MCF 10A (cell line): ENCODE measurements around the gene SEMA3C. TPM values are rescaled to one million over a fixed set of nuclear protein-coding genes. Genes with fewer than 3 reads are reported as not detected.
A peak's percentile ranks its signal among the peaks of the same experiment; 100 is the strongest.
"Not testable (repeated sequence)": the region's sequence is repeated elsewhere in the genome, so short reads cannot be mapped to it uniquely, and the experiment has no call there.

Source experiments
- BruUV-seq: library from RNA; stranded (reverse); fragments of 400-500 nt; replicated peaks from 2 replicates; lab custom pipeline; 2021; lab: Mats Ljungman, UMichigan
- CTCF ChIA-PET: fragments of 300-600 bp; sonication (Branson Sonifier 250); formaldehyde crosslinking; extraction: SDS; loops from one replicate; lab custom pipeline; 2021; ENCODE audit warnings: antibody characterized with exemption, inconsistent platforms; lab: Yijun Ruan, JAX
- POLR2A ChIA-PET: fragments of 300-600, 350-650 bp; sonication (Branson Sonifier 250); formaldehyde crosslinking; extraction: SDS; loops from one replicate; lab custom pipeline; 2020; ENCODE audit warnings: antibody characterized with exemption, inconsistent platforms; lab: Yijun Ruan, JAX
- DNase-seq: peaks from one replicate; pipeline ENCODE4 v3.0.0-alpha.2; 2018; ENCODE audit not compliant: unreplicated experiment
- H3K27ac Mint-ChIP-seq: one replicate; pipeline ENCODE4 v1.8.0; 2022; ENCODE audit warnings: mild to moderate bottlenecking, low read depth, mixed read lengths; ENCODE audit not compliant: unreplicated experiment
- H3K27me3 Mint-ChIP-seq: one replicate; pipeline ENCODE4 v1.8.0; 2022; ENCODE audit warnings: mixed read lengths; ENCODE audit not compliant: insufficient read depth, unreplicated experiment
- H3K36me3 Mint-ChIP-seq: one replicate; pipeline ENCODE4 v1.8.0; 2022; ENCODE audit warnings: mild to moderate bottlenecking, moderate library complexity, mixed read lengths; ENCODE audit not compliant: insufficient read depth, unreplicated experiment
- H3K4me1 Mint-ChIP-seq: one replicate; pipeline ENCODE4 v1.8.0; 2022; ENCODE audit warnings: mixed read lengths; ENCODE audit not compliant: insufficient read depth, unreplicated experiment
- H3K4me3 Mint-ChIP-seq: one replicate; pipeline ENCODE4 v1.8.0; 2022; ENCODE audit warnings: mild to moderate bottlenecking, moderate library complexity, mixed read lengths; ENCODE audit not compliant: unreplicated experiment
- H3K9me3 Mint-ChIP-seq: one replicate; pipeline ENCODE4 v1.8.0; 2022; ENCODE audit warnings: mixed read lengths; ENCODE audit not compliant: unreplicated experiment
- CTCF ChIP-seq: fragments of 200-600 bp; IDR thresholded peaks from one replicate; pipeline ENCODE4 v1.8.0; 2022; ENCODE audit warnings: antibody characterized with exemption, mild to moderate bottlenecking; ENCODE audit not compliant: unreplicated experiment
- intact Hi-C: fragments of 100-400 bp; cut with micrococcal nuclease; formaldehyde crosslinking; loops from 2 replicates; pipeline ENCODE4 v1.14.1; 2022
- total RNA-seq: library from RNA; stranded (reverse); gene quantifications from 2 replicates; pipeline ENCODE4 v1.2.3, GENCODE V29; 2022

Gene SEMA3C
- total RNA-seq, 1 experiment from 2014 or later, result 140 TPM

GRCh38 chr7:80934321-80934720 is 15.5 kb upstream of the SEMA3C start:
- peak; percentile 11 for DNase-seq
- intact Hi-C loops, result no loop called here
- Mint-ChIP-seq H3K4me3 (no peak overlapping the region), H3K36me3 (no peaks in the 10 kb centered on the region), H3K4me1 (peaks cover 11% of the 10 kb centered on the region), H3K27ac (peak overlapping the region; percentile 14), H3K9me3 (no peaks in the 10 kb centered on the region), H3K27me3 (no peaks in the 10 kb centered on the region)
- POLR2A ChIA-PET, result interaction anchor here (0.6 to 2.1 kb wide), 3 partner anchors 13 to 256 kb away, joined by 3 to 8 read pairs (median 4); no protein-coding TSS in a partner anchor
- no peak for TF ChIP-seq CTCF
- CTCF ChIA-PET, result interaction anchor here (0.7 kb wide), 1 partner anchor 594 kb away, joined by 3 read pairs; no protein-coding TSS in a partner anchor
- no TSS peak for BruUV-seq

- Mint-ChIP-seq H3K9me3 (no peaks in the 10 kb centered on the region), H3K4me3 (no peak overlapping the region), H3K4me1 (peaks cover 11% of the 10 kb centered on the region), H3K27me3 (no peaks in the 10 kb centered on the region), H3K27ac (no peak overlapping the region), H3K36me3 (no peaks in the 10 kb centered on the region)
- no peak for DNase-seq
- POLR2A ChIA-PET, result no interaction called here
- intact Hi-C loops, result no loop called here
- TF ChIP-seq CTCF, result no peak
- CTCF ChIA-PET, result interaction anchor here (0.7 kb wide), 1 partner anchor 524 kb away, joined by 3 read pairs; no protein-coding TSS in a partner anchor
- BruUV-seq, result no TSS peak
Observed at GRCh38 chr7:80932536-80932935, 13.7 kb upstream of the SEMA3C start.

DNA sequence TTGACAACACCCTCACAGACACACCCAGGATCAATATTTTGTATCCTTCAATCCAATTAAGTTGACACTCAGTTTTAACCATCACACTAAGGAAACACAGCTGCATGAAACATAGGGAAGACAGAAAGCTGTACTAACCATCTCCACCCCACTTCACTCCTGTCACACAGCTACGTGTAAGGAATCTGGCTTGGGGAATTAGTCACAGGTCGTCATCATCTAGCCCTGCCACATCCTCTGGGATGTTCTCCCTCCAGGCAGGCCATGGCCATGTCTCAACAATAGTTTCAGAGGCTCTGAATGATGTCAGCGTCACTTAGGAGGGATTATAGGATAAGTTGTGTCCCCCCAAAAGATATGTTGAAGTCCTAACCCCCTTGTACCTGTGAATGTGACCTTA is 10.8 kb upstream of the SEMA3C start:
- no TSS peak for BruUV-seq
- ChIA-PET CTCF (interaction anchor here (1.2 kb wide), 1 partner anchor 9 kb away, joined by 4 read pairs; no protein-coding TSS in a partner anchor), POLR2A (no interaction called here)
- H3K4me1 Mint-ChIP-seq, result peaks cover 10% of the 10 kb centered on the region
- no peak for DNase-seq
- intact Hi-C loops, result no loop called here
- no peak for TF ChIP-seq CTCF
- no peak overlapping the region for H3K4me3 Mint-ChIP-seq
- no peaks in the 10 kb centered on the region for H3K9me3 Mint-ChIP-seq
- H3K27ac Mint-ChIP-seq, result no peak overlapping the region
- no peaks in the 10 kb centered on the region for H3K27me3 Mint-ChIP-seq
- no peaks in the 10 kb centered on the region for H3K36me3 Mint-ChIP-seq

- H3K4me3 Mint-ChIP-seq, H3K4me1 Mint-ChIP-seq, H3K27me3 Mint-ChIP-seq, BruUV-seq, H3K9me3 Mint-ChIP-seq, H3K36me3 Mint-ChIP-seq, intact Hi-C loops, H3K27ac Mint-ChIP-seq, POLR2A ChIA-PET, DNase-seq: not testable (repeated sequence)
- CTCF ChIA-PET, result interaction anchor here (0.6 to 1.0 kb wide), 2 partner anchors 14 to 158 kb away, joined by 3 to 5 read pairs; no protein-coding TSS in a partner anchor
Observed at GRCh38 chr7:80926955-80927354, 8.1 kb upstream of the SEMA3C start.
